HG03457 (cell line): ENCODE data around the gene NDEL1.

Experiments
- ATAC-seq: cut with Tn5 transposase; IDR thresholded peaks from one replicate; pipeline ENCODE4 v1.9.1; 2021; ENCODE audit warnings: moderate number of reproducible peaks; ENCODE audit not compliant: unreplicated experiment

Gene NDEL1

DNA sequence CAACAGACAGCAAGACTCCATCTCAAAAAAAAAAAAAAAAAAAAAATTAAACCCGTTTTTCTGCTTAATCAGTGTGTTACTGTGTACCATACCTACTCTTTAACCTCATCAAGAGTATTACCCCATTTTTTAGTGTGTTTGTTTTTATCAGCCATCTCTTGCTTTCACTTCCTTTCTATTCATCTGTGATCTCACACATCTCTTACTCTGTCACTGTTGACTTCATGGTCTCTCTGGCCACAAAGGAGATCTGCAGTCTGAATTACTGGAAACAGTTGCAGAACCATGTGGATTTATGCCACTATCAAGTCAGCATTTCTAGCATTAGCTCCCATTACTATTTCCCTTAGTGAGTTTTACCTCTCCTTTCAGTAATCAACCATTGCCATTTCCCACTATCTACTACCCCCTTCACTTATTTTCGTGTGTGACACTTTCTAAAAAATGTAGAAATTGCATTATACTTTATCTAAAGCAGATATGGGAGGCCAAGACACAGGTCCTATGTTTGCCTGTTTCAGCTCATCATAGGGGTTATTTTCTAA lies 20.1 kb downstream of the NDEL1 start:
- ATAC-seq = no peak

DNA sequence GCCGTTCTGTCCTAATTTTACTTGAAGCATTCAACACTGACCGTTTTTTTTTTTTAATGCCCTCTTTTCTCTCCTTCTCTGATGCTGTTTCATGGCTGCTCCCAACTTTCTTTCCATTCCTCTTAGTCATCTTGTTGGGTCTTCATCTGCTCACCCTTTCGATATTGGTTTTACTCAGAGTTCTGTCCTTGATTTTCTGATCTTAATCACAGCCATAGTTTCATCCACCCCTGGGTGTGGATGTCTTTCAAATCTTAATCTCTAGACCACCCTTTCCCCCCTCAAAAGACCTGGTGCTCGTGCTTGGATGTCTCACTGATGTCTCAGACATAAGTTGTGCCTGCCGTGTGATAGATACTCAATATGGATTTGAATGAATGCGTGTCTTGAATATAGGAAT lies 22.4 kb downstream of the NDEL1 start:
- no peak for ATAC-seq

DNA sequence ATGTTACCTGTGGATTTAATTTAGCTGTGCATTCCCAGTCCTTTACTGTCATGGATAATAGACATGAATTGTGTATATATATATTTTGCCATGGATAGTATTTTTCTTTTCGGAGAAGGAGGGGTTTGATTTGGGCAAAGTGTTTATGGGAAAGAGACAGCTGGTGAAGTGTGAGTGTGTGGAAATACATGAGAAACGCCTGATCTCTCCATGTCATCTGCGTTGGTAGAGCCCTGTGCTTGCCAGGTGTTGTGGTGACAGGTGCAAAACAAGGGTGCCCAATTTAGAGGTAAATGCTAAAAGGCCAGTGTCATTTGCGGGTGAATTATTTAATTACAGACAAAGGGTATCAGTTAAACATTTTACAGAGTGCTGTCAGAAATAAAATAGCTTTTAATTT lies 23.4 kb downstream of the NDEL1 start:
- ATAC-seq = no peak

DNA sequence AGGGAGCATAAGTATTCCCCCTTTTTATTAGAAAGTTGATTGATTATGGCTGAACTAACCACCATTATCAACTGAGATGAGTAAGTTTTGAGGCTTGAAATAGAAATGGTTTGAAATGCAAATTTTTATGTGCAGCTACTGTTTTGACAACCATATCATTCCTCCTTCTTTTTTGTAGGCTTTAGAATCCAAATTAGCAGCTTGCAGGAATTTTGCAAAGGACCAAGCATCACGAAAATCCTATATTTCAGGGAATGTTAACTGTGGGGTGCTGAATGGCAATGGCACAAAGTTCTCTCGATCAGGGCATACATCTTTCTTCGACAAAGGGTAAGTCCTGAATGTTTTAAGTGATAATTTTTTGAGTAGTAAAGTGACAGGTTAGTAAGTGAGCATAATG lies 24.1 kb downstream of the NDEL1 start:
- no peak for ATAC-seq

DNA sequence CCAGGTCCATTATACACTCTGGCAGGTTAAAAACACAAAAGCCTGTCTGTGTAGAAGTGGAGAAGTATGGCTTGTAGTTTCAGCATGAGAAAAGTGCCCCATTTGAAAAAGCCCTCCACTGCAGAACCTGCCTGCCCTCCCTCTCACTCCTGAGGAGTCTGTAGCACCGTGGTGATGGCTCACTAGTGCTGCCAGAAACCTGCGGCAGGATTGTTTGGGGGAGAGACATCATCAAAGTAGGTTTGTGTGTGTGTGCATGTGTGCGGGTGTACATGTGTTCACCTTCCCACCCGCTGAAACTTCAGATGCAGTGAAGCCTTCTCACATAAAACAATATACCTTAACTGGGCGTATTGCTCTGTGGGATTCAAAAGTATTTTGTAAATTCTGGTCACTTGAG lies 26.9 kb downstream of the NDEL1 start:
- no peak for ATAC-seq

DNA sequence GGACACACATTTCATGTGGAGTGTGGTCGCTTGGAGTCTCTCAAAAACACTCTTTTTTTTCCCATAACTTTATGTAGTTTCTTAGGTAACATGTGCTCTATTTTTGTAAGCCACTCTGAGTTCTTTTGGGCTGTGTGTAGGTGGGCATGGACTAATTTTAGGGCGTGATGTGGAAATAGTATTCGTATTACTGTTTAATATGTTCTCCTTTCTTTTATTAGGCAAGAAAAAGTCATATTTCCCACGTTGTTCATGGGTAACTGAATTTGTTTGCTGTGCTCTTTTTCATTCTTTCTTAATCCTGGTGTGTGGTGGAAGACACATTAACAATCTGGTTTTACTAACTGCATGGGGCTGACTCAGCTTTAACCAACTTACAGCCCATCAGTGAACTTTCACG lies 27.4 kb downstream of the NDEL1 start:
- ATAC-seq = no peak

DNA sequence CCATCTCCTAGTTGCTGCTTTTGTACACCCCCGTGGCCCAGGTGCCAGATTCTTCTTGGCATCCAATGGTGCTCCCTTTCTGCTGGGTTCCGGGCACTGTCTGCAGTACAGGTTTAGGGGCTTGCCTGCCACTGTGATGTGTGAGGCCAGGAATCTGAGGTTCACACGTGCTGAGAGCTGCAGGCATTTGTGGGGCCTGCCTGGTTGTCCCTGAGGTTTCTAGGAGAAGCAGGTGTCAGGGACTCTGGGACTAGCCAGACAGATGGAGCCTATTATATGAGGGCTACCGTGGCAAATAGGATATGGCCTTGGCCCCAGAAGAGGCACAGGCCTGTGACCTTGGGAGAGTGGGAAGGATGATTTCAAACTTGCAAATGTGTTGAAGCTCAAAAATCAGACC lies 29.3 kb downstream of the NDEL1 start:
- no peak for ATAC-seq

DNA sequence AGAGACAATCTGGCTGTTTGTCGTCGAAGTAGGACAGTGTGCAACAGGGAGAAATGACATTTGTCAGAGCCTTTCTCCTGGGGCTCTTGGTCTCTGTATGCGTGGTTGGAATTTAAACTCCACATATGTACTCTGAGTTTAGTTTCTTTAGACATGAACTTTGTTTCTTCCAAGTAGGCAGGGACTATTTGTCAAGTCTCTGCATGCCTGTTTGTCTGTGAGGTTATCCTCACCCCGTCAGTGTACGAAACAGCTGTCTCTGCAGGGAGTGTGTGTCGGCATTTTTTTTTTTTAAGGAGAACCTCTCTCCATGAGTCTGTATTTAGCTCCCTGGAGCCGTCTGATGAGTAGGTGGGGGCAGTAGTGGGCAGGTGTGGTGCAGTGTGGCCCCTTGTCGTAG lies 29.7 kb downstream of the NDEL1 start:
- ATAC-seq = no peak

DNA sequence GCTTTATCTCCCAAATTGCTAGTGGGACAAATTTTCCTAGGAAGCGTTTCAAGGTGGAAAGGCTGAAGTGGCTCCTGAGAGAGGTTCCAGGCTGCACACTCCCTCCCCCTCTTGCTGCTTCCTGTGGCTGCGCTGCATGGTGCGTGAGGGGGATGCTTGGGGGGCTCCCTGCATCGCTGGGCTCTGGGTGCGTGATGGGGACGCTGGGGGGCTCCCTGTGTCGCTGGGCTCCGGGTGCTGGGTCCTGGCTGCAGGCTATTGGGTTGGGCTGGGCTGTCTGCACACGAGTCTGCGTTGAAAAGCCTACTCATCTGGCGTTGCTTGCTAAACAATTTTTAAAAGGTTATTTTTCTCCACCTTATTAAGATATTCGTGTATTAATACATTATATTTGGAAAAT lies 30.1 kb downstream of the NDEL1 start:
- no peak for ATAC-seq

DNA sequence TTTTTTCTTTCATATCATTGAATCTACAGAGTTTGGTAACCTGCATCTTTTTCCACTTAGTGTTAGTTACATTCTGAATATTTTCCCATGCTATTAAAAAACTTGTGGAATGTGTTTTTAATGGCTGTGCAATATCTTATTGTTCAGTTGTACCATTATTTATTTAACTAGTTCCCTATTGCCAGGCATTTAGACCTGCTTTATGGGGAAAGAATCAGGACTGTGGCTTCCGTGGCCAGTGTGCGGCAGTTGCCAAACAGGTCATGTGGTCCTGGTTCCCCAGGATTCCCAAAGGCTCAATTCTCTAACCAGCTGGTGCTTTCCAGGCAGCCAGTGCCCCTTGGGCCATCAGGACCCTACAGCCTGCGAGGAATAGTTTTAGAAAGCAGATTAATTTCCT lies 30.8 kb downstream of the NDEL1 start:
- no peak for ATAC-seq

DNA sequence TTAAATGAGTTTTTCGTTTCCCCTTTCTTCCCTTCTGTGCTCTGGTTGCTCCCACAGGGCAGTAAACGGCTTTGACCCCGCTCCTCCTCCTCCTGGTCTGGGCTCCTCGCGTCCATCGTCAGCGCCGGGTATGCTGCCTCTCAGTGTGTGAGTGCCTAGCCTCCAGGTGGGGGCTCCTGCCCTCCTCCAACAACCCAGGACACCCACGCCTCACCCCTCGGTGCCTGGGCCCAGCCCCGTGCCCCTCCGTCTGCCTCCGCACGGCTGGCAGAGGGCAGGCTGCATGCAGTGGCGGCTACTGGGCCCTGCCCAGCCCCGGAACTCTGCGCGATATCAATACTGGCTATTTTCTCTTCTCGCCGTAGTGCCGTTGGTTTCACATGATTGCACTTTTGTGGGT lies 31.2 kb downstream of the NDEL1 start:
- no peak for ATAC-seq

DNA sequence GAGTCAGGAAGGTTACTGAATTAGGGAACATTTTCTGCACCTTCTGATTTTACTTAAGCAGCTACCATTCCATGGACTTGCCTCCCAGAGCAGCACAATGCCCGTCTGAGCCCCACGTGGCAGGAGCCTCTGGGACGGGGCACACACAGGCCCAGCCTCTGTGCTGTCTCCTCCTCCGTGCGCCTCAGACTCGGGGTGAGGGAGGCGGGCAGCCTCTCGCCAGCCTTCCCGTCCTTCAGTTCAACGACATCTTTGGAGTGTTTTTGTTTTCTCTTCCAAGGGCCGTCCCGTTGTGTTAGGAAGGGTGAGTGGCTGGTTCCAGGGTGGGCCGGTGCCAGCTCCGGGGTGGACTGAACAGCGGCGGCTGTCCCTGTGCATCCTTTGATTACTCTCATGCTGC lies 31.8 kb downstream of the NDEL1 start:
- ATAC-seq = no peak

DNA sequence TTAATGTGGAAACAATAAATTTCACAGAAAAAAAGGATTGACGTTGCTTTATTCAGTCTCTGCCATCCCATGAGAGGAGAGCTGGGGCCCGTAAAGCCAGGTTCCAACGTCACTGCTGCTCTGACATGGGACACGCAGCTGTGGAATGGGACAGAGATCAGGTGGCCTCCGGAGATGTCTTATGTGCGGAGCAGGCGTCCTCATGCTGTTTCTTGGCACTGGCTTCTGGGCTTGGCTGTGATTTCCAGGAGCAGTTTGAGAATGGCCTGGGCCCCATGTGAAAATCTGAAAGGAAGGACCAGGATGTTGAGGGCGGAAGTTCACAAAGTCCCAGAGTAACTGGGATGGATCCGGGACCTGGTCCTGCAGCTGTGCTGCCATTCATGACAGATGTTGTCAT lies 32.4 kb downstream of the NDEL1 start:
- no peak for ATAC-seq

DNA sequence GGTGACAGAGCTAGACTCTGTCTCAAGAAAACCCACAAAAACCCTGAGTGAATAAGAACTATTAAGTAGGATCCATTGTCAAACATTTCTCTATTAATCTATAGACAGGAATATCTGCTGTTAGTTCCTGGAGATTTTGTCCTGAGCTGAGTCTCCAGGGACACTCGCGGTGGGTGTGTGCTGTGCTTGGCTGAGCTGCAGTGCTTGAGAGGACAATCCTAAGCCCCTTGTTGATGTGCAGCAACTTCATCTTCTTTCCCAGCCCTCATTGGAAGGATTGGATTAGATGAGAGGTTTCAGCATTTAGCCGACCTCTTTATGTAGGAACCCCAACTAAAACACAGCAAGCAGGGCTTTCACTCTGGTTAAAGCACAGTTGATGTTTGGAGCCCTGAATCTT lies 33.3 kb downstream of the NDEL1 start:
- ATAC-seq = no peak

DNA sequence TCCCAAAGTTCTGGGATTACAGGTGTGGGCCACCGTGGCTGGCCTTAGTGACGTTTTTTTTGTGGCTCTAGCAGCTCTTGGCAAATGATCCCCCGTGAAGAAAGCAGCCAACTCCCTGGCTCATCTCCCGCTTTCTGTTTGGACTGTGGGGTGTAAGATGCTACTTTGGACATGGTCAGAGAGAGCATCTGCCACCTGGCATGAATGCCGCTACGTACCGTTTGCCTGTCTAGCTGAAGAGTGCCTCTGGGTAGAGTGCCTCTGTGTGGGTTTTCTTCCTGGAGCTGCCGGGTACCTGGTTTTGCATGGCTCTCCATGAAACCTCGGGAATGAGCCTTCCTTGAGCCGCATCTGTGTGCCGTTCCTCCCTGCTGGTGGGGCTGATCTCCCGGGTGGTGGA lies 34.3 kb downstream of the NDEL1 start:
- ATAC-seq = no peak

DNA sequence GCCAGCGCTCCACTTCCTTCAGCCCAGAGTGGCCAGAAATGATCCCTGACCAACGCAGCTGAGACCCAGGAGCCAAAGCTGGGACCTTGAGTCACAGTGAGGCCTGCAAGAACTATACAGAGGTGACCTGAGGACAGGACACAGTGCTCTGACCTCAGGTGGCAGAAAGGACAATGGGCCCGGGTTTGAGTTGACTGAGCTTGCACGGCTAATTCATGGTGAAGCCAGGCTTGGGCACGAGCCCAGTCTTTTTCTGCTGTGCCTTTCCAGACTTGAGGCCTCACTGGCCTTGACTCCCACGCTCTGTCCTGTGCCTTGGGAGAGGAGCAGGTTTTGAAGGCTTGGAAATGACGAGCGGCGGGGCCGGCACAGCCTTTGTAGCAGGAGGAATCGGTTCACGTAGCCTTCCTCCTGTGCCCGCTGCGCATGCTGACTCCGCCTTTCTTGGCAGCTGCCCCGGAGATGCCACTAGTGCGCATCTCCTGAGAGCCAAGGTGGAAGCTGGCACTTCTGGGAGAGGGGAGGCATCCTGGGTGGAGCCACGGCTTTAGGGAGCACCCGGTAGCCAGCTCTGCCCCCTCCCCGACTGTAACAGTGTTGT lies 34.9 kb downstream of the NDEL1 start:
- ATAC-seq = no peak

DNA sequence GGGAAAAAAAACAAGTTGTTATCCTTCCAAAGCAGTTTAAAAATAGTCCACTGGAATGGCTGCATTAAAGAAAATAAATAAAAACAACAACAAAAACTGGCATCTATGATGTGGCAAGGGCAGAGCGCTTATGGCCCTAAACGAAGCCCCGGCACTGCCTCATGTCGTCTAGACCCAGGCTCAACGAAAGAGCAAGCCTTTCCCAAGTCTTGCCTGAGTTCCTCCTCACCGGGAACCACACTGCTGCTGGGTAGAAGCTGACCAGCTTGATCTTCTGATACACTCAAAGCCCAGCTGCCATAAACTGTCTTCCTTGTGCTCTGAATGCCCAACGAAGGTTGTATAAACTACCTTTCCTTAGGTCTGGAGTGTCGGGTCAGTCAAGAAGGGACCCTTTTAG lies 37.0 kb downstream of the NDEL1 start:
- ATAC-seq = no peak

DNA sequence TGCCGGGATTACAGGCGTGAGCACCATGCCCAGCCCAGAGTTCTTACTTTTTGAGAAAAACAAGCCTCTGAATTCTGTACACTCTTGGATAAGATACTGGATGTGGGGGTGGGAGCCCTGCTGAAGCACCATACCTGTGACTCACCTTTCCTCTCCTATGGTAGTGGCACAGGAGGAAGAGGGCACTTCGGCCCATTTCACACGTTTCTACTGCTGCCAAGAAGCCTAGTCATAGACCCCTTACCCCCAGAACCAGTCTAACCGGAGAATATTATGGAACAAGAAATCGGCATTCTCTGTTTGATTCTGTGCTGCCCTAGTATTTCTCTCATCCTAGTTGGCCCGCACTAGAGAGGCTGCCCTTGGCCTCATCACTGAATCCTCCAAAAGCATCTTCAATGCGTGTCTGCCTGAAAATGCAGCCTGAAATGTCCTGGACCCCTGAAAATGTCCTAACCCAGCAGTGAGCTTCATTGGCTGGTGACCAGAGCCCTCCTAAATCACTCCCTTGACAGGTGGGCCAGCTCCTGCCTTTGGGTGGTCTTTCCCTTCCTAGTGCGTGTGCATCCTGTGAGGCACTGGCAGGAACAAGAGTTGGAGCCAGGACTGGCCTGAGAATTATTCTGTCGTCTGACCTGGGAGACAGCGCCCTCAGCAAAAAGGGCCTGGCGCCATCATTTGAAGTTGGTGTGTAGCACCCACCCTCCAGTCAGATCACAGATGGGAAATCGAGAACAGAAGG lies 37.9 kb downstream of the NDEL1 start:
- no peak for ATAC-seq

DNA sequence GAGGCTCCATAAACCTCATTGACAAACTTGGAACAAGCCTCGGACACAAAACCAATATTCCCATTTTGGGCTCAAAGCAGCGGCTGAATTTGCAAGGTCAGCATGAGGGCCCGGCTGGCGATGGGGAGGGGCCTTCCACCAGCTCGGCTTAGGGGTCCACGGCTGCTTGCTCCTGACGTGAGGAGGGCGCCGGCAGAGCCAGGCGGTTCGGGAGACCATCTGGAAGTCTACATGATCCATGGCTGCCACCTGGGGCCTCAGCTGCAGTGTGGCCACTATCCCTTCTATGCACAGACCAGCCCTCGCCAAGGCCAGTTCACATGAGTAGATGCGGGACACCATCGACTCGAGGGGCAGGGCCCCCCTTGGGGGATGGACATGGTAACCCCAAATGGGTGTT lies 39.1 kb downstream of the NDEL1 start:
- no peak for ATAC-seq

DNA sequence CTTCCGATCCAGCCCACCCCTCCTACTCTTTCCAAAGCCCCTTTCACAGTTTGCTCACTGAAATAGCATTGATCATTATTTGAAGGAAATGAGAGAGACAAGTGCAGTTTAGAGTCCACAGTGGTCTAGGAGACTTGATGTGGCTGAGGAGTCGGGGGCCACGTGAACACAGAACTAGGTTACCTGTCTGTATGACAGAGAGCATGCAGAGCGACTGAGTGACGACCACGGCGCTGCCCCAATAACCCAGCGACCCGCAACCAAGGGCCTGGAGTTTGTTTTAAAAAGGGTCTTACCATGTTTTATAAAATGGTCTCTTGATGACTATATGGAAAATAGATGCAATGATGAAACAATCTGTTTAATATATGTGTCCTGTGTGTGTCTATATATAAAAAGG lies 39.5 kb downstream of the NDEL1 start:
- ATAC-seq = no peak

DNA sequence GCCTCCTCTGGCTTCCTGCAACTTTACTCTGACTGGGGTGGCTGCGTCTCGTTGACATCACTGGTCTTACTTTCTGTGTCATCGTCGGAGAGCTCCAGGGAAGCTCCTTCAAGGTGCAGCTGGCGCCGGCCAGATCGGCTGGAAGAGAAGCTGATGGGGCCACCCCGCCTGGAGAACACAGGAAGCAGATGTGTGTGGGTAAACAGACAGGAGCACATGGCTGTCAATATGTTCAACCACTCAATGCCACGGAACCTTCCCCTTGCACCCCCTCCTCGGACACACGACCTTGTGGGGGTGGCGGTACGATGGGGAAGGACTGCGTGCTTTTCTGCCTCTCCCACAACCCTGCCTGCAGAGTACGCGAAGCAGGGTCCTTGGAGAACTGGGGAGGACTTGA lies 40.1 kb downstream of the NDEL1 start:
- ATAC-seq = no peak

DNA sequence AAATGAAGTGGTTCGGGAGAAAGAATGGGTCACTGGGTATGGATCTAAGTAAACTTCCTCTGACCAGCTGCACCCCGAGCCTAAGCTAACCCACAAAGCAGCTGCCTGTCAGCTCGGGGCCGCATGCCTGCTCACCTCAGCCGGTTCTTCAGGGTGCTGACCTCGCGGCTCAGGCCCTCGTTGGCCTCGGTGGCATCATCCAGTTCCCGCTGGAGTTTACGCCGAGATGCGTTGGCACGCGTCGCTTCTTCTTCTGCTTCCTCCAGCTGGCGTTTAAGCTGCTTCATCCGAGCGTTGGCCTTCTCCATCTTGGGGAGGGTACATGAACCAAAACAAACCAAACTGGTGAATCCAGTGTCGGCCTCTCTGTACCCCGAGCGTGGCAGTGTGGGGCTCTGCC lies 41.1 kb downstream of the NDEL1 start:
- no peak for ATAC-seq

DNA sequence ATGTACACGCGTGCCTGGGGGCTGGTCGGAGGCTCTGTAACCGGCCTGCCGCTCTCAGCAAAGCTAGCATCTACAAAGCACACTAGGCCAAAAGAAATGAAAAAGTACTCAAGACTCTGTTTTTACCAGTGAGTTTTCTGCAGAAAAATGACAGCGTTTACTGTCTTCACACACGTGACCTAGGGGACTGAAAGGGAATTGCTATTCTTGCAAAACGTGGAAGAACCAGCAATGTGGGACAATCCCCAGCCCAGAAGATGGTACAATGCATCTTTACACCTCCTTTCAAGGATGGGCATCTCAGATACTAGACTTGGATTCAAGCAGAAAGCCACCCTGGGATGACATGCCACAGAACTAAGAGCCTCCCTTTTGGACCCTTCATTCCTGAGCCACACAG lies 41.5 kb downstream of the NDEL1 start:
- no peak for ATAC-seq
